ENCODE measurements around the gene AMBRA1. TPM values are rescaled to one million over a fixed set of nuclear protein-coding genes. Genes with fewer than 3 reads are reported as not detected.
A peak's percentile ranks its signal among the peaks of the same experiment; 100 is the strongest.

Gene AMBRA1
- total and polyA plus RNA-seq, 2 donors (not counting 3 experiments of a cell fraction or from before 2014, with no cell fraction given): 18.4 to 32.4 TPM

DNA sequence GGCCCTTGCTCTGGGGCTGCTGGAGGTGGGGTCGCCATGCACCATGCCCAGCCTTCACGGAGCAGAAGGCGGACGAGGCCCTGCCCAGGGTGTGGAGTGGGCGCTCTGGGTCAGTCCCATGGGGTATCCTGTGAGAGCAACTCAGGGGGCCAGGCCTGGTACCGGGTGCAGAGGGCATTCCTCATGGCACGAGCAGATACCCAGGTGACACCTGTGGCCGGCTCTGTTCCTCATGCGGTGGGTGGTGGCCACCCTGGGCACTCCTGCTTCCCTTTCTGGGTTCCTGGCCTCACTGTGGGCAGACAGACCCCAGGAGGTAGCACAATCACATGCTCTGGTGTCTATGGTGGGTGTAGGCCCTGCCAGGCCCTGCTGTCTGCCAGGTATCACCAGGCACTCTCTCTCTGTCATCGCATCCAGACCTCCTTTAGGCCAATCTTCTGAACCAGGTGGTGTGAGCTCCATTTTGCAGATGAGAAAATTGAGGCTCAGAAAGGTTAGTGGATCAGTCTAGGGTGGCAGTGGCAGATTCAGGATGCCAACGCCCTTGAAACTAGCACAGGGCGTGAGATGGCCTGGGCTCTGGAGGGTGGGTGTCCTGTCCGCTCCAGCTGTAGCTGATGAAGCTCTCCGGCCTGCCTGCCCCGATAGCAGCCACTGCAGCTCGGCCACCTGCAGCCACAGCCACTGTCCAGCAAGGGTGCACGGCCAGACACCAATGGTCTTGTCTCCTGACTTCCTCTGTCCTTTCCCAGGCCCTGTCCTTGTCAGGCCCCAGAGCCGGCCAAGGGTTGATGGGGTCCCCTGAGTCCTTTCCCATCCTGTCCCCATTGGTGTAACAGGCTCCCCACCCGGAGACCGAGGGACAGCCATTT lies 231.4 kb downstream of the AMBRA1 start:
- CTCF ChIA-PET: interaction anchor here (1.2 to 11.6 kb wide), 4 partner anchors 10 to 124 kb away, joined by 3 to 200 read pairs (median 6); partner anchors contain the start of genes CHRM4 and DGKZ
- Histone ChIP-seq H2AFZ (ENCODE audit: low read depth, low read length) (no peak overlapping the region), H3K36me3 (ENCODE audit: control insufficient read depth in 2 of 2, extremely low read depth in 1 of 2, insufficient read depth in 2 of 2, low read length in 2 of 2) (no peaks in the 10 kb centered on the region), H3K4me3 (replicated peaks in 1 of 3; ENCODE audit: insufficient read depth in 1 of 3, low read depth in 1 of 3, low read length in 3 of 3) (no peak overlapping the region), H3K9ac (replicated peaks; ENCODE audit: extremely low read depth, insufficient read depth, low read length) (peak overlapping the region; percentile 53), H3K79me2 (ENCODE audit: control insufficient read depth, insufficient read depth, low read length) (peaks cover 42% of the 10 kb centered on the region), H3K9me3 (replicated peaks; ENCODE audit: control insufficient read depth, insufficient read depth, low read length) (no peaks in the 10 kb centered on the region), H3K27ac (ENCODE audit: insufficient read depth, low read depth, low read length) (peak overlapping the region; percentile 80), H3K4me1 (ENCODE audit: control insufficient read depth, extremely low read depth, insufficient read depth, low read length) (peaks cover 34% of the 10 kb centered on the region), H3K4me2 (ENCODE audit: insufficient read depth, low read length) (peak overlapping the region; percentile 32), H3K27me3 (ENCODE audit: control insufficient read depth in 2 of 2, insufficient read depth in 2 of 2, low read length in 2 of 2) (no peaks in the 10 kb centered on the region), H4K20me1 (replicated peaks; ENCODE audit: control insufficient read depth, extremely low read depth, insufficient read depth, low read length) (no peaks in the 10 kb centered on the region), H3K9me1 (replicated peaks; ENCODE audit: control insufficient read depth, extremely low read depth, insufficient read depth, low read length) (no peaks in the 10 kb centered on the region)
- BruUV-seq (replicated peaks): no TSS peak
- no peak for FAIRE-seq
- dilution Hi-C loops (cut with MboI; ENCODE audit: extremely low pct_ligation_motif_present, low sequenced_read_pairs): no loop called here
- POLR2A ChIA-PET: no interaction called here
- no peak for TF ChIP-seq JUN (IDR thresholded peaks at IDR 0.05; ENCODE audit: borderline replicate concordance, insufficient read depth, insufficient read length, low read depth)
- TF ChIP-seq, protein P1, sequence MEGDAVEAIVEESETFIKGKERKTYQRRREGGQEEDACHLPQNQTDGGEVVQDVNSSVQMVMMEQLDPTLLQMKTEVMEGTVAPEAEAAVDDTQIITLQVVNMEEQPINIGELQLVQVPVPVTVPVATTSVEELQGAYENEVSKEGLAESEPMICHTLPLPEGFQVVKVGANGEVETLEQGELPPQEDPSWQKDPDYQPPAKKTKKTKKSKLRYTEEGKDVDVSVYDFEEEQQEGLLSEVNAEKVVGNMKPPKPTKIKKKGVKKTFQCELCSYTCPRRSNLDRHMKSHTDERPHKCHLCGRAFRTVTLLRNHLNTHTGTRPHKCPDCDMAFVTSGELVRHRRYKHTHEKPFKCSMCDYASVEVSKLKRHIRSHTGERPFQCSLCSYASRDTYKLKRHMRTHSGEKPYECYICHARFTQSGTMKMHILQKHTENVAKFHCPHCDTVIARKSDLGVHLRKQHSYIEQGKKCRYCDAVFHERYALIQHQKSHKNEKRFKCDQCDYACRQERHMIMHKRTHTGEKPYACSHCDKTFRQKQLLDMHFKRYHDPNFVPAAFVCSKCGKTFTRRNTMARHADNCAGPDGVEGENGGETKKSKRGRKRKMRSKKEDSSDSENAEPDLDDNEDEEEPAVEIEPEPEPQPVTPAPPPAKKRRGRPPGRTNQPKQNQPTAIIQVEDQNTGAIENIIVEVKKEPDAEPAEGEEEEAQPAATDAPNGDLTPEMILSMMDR (IDR thresholded peaks at IDR 0.05; ENCODE audit: extremely low read depth in 1 of 2, insufficient read depth in 1 of 2, low read depth in 1 of 2, low read length in 2 of 2): no peak
- no peak for TF ChIP-seq GATA2 (IDR thresholded peaks at IDR 0.05; ENCODE audit: insufficient read depth, insufficient read length, low read depth, low read length)
- no peak for TF ChIP-seq FOS (IDR thresholded peaks at IDR 0.05; ENCODE audit: borderline replicate concordance, insufficient read depth, low read length)
- TF ChIP-seq, protein P2, sequence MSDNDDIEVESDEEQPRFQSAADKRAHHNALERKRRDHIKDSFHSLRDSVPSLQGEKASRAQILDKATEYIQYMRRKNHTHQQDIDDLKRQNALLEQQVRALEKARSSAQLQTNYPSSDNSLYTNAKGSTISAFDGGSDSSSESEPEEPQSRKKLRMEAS (IDR thresholded peaks at IDR 0.05; ENCODE audit: insufficient read depth, insufficient read length): no peak
- TF ChIP-seq POLR2A (IDR thresholded peaks at IDR 0.05; ENCODE audit: low read depth, low read length): no peak
- no peak for TF ChIP-seq MYC (IDR thresholded peaks at IDR 0.05; ENCODE audit: low read depth, low read length)
- no peak for TF ChIP-seq POLR2AphosphoS5 (IDR thresholded peaks at IDR 0.05; ENCODE audit: insufficient read depth, low read depth, low read length)
- TF ChIP-seq EZH2 (IDR thresholded peaks at IDR 0.05; ENCODE audit: borderline replicate concordance, low read depth, low read length, severe bottlenecking): no peak
- no peak for DNase-seq (ENCODE audit: low read depth, low spot score)
- intact Hi-C loops (cut with micrococcal nuclease): loop anchor here (1.0 kb wide), 2 partner anchors 10 to 15 kb away; partner anchors contain the start of gene DGKZ
